Left colon (tissue), 2 donors: ENCODE measurements around the gene EPN2. TPM values are rescaled to one million over a fixed set of nuclear protein-coding genes. Genes with fewer than 3 reads are reported as not detected.
"Not testable (repeated sequence)": the region's sequence is repeated elsewhere in the genome, so short reads cannot be mapped to it uniquely, and the experiment has no call there.

Experiments
- ATAC-seq: fragments of 200-7000 bp; cut with Tn5 transposase; one replicate; pipeline ENCODE4 v1.9.1; 2020; ENCODE audit warnings: mild to moderate bottlenecking, moderate library complexity
- DNase-seq, 2 donors: peaks; one replicate each; pipeline ENCODE4 v3.0.0-alpha.2; 2020
- intact Hi-C, 2 donors: fragments of 100-400 bp; cut with DNase I in 1 of 2; cut with micrococcal nuclease in 1 of 2; formaldehyde crosslinking; loops; one replicate each; pipeline versions ENCODE4 v1.11.2 to v1.14.0; 2022; cut with DNase I, micrococcal nuclease
- long read RNA-seq: library from polyadenylated mRNA; unstranded; transcript quantifications from one replicate; pipeline ENCODE4 v2.0.0, GENCODE V29; 2021
- total RNA-seq, 2 donors: library from RNA; stranded (reverse); fragmentation: NEBNext Ultra II Directional; extraction: Animal tissue kit (Norgen Biotek cat#: 25700); gene quantifications; one replicate each; pipeline ENCODE4 v1.2.1, GENCODE V29; 2021
- donor health status: DM: no; HTN: no; CAD: no.
- donor health status: DM: yes; HTN: yes; CAD: no.

EPN2 gene
- total RNA-seq: 10 to 100 TPM; 41.0 to 45.9 TPM
- long read RNA-seq, full-length matches to known transcripts: 7 of 17 reads
- long read RNA-seq, partial matches to known transcripts: 6 of 17 reads
- long read RNA-seq, other reads (novel, unspliced or antisense): 4 of 17 reads

- intact Hi-C loops: not testable (repeated sequence)
- peak; percentile 44 to 83 for DNase-seq
These were observed at the start of gene EPN2 for GRCh38 chr17:19237139-19237388. TSS of gene EPN2 (plus strand) at chr17:19237366. CDS start at chr17:19283120, 45,754 bp downstream.

DNA sequence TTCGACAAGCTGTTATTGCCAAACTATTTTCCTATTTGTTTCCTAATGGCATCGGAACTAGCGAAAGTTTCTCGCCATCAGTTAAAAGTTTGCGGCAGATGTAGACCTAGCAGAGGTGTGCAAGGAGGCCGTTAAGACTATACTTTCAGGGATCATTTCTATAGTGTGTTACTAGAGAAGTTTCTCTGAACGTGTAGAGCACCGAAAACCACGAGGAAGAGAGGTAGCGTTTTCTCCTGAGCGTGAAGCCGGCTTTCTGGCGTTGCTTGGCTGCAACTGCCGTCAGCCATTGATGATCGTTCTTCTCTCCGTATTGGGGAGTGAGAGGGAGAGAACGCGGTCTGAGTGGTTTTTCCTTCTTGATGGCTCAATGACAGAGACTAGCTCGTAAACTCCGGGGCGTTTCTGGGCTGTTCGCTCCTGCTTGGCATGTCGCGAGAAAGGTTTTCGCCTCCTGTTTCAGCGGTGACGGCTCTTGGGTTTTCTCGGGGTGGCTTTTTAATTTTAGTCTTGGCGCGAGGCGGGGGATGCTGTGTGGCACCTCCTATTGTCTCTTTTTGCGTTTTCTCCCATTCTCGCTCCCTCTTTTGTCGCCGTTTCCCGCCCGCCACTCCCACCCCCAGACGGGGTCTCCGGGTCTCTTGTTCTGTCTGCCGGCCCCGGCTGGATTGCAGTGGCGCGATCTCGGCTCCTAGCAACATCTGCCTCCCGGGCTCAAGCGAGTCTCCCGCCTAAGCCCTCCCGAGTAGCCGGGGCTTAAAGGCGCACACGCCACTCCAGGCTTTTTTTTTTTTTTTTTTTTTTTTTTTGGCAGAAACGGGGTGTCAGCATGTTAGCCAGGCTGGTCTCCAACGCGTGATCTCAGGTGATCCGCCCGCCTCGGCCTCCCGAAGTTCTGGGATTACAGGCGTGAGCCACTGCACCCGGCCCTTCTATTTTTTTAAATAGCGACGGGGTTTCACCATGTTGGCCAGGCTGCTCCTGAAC, 49.0 kb upstream of the EPN2 start:
- DNase-seq, intact Hi-C loops: not testable (repeated sequence)
- peak; percentile 50 for ATAC-seq

More at GRCh38 chr17:19237139-19237388, at the start of gene EPN2:
- ATAC-seq: peak; percentile 90

- DNase-seq, intact Hi-C loops: not testable (repeated sequence)
- ATAC-seq: peak; percentile 83
These were observed 48.1 kb upstream of the EPN2 start for GRCh38 chr17:19188870-19189708.

DNA sequence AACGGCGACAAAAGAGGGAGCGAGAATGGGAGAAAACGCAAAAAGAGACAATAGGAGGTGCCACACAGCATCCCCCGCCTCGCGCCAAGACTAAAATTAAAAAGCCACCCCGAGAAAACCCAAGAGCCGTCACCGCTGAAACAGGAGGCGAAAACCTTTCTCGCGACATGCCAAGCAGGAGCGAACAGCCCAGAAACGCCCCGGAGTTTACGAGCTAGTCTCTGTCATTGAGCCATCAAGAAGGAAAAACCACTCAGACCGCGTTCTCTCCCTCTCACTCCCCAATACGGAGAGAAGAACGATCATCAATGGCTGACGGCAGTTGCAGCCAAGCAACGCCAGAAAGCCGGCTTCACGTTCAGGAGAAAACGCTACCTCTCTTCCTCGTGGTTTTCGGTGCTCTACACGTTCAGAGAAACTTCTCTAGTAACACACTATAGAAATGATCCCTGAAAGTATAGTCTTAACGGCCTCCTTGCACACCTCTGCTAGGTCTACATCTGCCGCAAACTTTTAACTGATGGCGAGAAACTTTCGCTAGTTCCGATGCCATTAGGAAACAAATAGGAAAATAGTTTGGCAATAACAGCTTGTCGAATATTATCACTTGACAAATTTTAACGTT, 47.3 kb upstream of the EPN2 start:
- peak; percentile 34 for ATAC-seq
- intact Hi-C loops, DNase-seq: not testable (repeated sequence)

DNA sequence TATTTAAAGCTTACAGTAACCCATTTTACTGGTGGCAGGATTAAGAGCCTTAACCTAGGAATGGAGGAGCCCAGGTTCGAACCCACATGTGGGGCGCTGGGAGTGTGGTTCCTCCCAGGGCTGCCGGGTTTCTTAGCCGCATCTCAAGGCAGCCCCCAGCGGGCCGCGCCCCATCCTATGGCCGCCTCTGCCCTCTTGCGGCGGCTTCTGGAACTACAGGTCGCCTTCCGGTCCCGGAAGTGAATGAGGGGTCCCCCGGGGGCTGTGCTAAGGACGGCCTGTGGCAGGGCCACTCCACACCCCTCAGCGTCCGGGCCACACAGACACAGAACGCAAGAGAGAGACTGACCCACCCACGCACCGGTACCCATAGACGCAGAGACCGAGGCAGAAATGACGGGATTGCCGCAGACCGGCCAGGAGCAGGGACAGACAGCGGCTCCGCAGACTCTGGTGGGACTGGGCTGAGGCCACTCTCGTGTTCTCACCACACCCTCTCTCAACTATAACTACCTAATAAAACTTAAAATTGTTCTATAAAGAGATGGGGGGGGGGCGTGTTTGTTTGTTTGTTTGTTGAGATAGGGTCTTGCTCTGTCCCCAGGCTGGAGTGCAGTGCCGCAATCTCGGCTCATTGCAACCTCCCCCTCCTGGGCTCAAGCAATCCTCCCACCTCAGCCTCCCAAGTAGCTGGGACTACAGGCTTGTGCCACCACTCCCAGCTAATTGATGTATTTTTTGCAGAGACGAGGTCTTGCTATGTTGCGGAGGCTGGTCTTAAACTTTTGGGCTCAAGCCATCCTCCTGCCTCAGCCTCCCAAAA, 40.6 kb upstream of the EPN2 start:
- ATAC-seq (peak; percentile 90), DNase-seq (peak in 1 of 2 donors; percentile 12)
- intact Hi-C loops: not testable (repeated sequence)

GRCh38 chr17:19202448-19202847, 34.7 kb upstream of the EPN2 start:
- intact Hi-C loops, DNase-seq: not testable (repeated sequence)
- ATAC-seq: peak; percentile 94

DNA sequence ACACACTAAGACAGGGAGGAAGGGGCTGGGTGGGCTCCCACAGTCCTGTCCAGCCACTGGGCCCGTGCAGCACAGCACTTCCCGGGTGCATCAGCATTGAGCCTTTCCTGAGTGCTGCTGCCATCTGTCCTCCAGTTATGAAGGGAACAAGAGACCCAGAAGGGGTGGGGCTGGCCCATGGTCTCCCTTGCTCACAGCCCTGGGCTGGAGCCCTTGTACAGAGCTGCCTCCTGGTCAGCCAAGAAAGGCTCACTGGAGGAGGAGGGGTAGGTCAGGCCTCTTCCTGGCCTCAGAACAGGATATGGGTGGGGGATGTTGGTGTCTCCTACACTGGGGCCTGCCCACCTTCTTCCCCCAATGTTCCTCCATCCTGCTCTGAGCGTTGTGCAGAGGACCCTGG, 33.7 kb upstream of the EPN2 start:
- peak; percentile 12 for ATAC-seq
- DNase-seq, intact Hi-C loops: not testable (repeated sequence)

DNA sequence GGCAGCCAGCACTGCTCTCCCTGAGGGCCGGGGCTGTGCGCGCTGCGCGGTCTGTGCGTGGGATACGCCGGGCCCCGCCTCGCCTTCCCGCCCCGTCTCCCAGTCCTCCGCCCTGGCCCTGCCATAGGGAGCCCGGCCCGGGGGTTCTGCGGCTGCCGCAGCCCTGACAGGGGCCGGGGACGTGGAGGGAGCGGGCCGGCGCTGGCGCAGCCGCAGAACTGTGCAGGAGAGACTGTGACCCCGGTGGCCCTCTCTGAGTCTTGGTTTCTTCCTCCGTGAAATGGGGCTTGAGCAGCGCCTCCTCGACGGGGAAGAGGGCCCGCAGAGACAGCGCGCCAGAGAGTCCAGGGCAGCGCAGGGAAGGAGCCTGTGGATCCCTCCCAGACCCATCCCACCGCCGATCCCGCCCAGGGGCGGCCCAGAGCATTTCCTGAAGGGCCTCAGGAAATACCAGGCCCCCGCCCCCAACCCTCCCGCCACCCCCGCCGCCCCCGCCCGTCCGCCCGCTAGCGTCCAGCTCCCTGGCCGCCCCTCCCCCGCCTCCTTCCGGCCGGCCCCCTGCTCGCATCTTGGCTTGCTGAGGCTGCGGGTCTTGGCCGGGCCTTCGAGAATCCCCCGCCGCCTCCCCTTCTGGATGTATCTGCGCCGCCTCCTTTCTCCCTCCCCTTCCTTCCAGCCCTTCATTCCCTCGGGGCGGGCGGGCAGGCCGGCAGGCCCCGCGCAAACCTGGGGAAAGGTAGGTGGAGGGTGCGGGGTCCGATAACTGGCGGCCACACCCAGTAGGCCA, 21.9 kb upstream of the EPN2 start:
- intact Hi-C loops, DNase-seq: not testable (repeated sequence)
- peak; percentile 74 for ATAC-seq

DNA sequence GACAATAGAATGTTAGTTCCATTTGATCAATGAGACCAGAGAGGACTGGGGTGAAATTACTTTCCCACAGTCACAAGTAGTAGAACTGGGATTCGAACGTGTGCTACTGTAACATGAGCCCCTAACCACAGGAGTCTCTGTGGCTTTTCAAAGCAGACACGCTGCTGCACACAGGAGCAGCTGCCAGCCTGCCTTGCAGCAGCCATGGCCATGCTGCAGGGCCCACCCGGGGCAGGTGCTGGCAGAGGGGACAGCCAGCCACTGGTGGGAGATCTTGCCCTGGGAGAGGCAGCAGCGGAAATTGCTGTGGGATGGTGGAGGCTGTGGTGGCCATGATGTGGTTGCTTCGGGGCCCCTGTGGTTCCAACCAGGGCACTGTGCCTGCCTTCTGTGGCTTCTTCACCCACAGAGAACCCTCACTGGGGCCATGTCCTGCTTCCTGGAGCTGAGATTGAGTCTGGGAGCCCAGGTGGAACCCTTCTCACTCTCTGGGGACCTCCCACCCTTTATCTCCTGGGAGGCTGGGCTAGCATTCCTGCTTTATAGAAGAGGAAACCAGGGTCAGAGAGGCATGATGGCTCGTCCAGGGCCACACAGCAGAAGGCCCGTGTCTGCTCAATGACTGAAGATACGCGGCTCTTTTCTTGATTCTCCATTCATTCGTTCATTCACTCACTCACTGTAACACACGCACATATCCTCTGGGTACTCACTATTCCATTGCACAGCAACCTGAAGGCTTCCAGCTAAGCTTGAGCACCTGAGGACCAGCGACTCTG, 20.8 kb upstream of the EPN2 start:
- ATAC-seq, intact Hi-C loops: not testable (repeated sequence)

DNA sequence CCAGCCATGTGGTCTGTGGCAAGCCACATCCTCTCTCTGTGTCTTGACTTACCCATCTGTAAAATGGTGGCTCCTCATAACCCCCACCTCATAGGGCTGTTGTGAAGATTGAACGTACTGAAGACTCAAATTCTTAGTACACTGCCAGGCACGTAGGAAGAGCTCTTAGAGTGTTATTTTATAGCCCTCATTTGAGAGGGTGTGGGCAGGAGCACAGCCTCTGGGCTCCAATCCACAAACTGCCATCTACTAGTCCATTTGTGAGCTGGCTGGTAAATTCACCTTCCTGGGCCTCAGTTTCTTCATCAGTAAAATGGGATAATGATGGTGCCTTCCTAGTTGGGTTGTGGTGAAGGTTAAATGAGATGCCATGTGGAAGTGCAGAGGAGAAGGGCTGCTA, 18.3 kb upstream of the EPN2 start:
- peak; percentile 64 for ATAC-seq
- intact Hi-C loops: not testable (repeated sequence)

More for the DNA sequence above, 20.8 kb upstream of the EPN2 start:
- not testable (repeated sequence) for DNase-seq

DNA sequence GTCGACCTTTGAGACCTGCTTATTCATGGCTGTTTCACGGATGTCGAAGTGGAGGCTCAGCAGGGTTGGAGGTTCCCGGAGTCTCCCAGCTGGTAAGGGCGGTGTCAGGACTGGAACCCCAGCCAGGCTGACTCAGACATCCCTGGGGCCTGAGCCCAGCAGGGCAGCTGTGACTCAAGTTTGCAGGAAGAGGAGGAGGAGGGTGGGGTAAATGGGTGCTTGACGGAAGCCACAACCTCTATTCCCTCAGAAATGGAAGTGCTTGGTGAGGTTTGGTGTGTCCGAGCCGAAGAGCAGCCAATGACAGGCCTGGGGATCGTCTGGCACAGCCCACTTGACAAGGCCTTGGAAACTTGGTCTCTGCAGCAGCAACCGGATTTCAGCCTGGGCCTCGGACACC, 17.8 kb upstream of the EPN2 start:
- intact Hi-C loops, DNase-seq: not testable (repeated sequence)
- peak; percentile 57 for ATAC-seq

More for the DNA sequence above, 18.3 kb upstream of the EPN2 start:
- not testable (repeated sequence) for DNase-seq

DNA sequence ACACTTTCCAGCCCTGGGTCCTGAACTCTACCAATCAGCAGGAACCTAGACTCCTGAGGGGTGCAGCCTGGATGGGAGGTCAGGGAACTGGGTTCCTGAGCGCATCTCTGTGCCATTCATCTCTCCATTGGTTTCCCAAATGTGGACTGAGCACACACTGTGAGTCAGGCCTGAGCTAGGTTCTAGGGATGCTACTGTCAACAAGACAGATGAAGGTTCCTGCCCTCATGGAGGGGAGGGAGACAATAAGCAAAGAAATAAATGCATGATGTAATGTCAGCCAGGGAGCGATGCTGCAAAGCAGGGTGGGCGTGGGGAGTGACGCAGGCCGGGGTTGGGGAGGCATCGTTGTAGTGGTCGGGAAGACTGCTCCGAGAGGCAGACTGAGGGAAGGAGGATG, 17.0 kb upstream of the EPN2 start:
- ATAC-seq, DNase-seq, intact Hi-C loops: not testable (repeated sequence)

DNA sequence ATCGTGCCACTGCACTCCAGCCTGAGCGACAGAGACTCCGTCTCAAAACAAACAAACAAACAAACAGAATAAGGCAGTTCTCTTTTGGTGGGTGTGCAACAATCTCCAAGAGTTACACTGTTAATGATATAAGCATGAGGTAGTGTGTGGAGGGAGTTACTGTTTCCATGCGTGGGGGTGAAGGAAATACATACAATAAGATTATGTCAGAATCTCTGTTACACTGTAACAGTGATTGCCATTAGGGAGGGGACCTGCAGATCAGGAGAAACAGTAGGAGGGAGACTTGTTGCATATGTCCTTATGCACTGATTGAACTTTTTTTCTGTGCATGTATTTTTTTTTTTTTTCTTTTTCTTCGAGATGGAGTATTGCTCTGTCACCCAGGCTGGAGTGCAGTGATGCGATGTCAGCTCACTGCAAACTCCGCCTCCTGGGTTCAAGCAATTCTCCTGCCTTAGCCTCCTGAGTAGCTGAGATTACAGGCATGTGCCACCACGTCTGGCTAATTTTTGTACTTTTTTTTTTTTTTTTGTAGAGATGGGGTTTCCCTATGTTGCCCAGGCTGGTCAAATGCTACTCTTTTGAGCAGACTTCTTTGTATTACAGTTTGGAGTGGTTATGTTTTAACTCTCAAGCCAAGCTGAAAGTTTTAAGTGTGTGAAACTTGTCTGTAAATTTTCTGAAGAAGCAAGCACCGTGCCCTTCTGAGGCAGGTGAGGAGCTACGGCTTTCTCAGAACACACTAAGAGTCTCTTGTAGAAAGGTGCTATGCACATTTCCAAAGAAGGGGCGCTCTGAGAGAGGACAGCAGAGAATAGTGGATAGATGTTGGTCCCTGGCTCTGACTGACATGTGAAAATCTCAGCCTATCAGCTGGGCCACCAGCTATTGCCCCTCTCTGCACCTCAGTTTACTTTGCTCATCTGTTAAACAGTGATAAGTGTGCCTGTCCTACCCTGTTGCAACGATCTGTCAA, 10.3 kb upstream of the EPN2 start:
- DNase-seq, ATAC-seq, intact Hi-C loops: not testable (repeated sequence)

GRCh38 chr17:19234676-19235075, 2.5 kb upstream of the EPN2 start:
- intact Hi-C loops, DNase-seq, ATAC-seq: not testable (repeated sequence)
